GM18502 (cell line): Measurements from ENCODE around the gene PCDHGA8.
"Not testable (repeated sequence)": the region's sequence is repeated elsewhere in the genome, so short reads cannot be mapped to it uniquely, and the experiment has no call there.

Experiments used
- ATAC-seq: cut with Tn5 transposase; IDR thresholded peaks from one replicate; pipeline ENCODE4 v1.9.1; 2021; ENCODE audit warnings: mild to moderate bottlenecking; ENCODE audit not compliant: unreplicated experiment, poor library complexity

PCDHGA8 gene

DNA sequence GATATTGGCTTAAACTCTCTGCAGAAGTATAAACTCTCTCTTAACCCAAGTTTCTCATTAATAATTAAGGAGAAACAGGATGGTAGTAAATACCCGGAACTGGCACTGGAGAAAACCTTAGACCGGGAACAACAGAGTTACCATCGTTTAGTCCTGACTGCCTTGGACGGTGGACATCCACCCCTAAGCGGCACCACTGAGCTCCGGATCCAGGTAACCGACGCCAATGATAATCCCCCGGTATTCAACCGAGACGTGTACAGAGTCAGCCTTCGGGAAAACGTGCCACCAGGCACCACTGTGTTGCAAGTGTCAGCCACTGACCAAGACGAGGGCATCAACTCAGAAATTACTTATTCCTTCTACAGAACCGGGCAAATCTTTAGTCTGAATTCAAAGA is 6.2 kb downstream of the PCDHGA8 start:
- ATAC-seq, result no peak

DNA sequence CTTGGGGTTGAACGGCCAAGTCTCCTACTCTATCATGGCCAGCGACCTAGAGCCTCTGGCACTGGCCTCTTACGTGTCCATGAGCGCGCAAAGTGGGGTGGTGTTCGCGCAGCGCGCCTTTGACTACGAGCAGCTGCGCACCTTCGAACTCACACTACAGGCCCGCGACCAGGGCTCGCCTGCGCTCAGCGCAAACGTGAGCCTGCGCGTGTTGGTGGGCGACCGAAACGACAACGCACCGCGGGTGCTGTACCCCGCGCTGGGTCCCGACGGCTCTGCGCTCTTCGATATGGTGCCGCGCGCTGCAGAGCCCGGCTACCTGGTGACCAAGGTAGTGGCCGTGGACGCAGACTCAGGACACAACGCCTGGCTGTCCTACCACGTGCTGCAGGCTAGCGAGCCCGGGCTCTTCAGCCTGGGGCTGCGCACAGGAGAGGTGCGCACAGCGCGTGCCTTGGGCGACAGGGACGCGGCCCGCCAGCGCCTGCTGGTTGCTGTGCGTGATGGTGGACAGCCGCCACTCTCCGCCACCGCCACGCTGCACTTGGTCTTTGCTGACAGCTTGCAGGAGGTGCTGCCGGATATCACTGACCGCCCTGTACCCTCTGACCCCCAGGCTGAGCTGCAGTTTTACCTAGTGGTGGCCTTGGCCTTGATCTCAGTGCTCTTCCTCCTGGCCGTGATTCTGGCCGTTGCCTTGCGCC is 7.3 kb downstream of the PCDHGA8 start:
- ATAC-seq, result no peak

DNA sequence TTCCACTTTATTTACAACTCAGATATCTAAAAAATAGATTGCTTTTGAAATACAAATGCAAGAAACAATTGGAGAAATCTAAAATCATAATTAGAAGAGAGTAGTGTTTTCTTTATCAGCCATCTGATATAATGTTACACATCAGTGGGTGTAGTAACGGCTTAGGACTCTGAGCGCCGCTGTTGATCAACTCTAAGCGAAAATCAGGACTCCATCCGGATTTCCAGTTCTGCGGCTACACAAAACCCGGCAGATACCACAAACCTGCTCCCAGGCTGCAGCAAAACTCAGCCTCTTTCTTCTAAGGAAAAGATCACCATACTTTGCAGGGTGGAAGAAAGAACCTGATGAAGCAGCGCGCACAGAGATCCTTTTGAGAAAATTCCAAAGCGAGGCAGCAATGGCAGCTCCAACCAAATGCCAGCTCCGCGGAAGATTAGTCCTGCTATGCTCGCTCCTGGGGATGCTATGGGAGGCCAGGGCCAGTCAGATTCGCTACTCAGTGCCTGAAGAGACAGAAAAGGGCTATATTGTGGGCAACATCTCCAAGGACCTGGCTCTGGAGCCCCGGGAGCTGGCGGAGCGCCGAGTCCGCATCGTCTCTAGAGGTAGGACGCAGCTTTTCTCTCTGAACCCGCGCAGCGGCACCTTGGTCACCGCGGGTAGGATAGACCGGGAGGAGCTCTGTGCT is 10.3 kb downstream of the PCDHGA8 start, which contains the start of gene PCDHGA9:
Gene PCDHGA9, plus strand, starts transcription at position 226 of the 691 bp plus-strand sequence. Its CDS starts 175 bp downstream, at position 401.
- ATAC-seq, result no peak

DNA sequence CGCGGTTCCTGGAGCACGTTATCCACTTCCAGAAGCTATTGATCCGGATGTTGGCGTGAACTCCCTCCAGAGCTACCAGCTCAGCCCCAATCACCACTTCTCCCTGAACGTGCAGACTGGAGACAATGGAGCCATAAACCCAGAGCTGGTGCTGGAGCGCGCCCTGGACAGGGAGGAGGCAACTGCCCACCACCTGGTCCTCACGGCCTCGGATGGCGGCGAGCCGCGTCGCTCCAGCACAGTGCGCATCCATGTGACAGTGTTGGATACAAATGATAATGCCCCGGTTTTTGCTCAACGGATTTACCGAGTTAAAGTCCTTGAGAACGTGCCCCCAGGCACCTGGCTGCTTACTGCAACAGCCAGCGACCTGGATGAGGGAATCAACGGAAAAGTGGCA is 11.0 kb downstream of the PCDHGA8 start:
- ATAC-seq, result no peak

DNA sequence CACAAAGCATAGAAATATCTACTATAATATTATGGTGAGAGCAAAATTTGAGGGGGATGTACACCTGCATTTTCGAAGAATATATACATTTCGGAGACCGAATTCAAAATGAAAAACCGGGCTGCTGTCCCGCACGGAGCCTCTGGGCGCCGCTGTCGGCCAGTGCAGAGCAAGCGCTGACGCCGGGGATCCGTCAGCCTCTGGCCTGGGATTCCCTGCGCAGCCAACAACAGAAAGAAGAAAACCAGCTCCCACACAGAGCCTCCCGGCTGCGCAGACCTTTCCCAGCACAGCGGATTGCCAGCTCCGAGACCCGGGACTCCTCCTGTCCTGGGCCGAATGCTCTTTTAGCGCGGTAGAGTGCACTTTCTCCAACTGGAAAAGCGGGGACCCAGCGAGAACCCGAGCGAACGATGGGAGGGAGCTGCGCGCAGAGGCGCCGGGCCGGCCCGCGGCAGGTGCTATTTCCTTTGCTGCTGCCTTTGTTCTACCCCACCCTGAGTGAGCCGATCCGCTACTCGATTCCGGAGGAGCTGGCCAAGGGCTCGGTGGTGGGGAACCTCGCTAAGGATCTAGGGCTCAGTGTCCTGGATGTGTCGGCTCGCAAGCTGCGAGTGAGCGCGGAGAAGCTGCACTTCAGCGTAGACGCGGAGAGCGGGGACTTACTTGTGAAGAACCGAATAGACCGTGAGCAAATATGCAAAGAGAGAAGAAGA is 15.5 kb downstream of the PCDHGA8 start, which contains the start of gene PCDHGB6:
Gene PCDHGB6, plus strand, starts transcription at position 232 of the 716 bp plus-strand sequence. Its CDS starts 182 bp downstream, at position 414.
- ATAC-seq, result peak; percentile 86

DNA sequence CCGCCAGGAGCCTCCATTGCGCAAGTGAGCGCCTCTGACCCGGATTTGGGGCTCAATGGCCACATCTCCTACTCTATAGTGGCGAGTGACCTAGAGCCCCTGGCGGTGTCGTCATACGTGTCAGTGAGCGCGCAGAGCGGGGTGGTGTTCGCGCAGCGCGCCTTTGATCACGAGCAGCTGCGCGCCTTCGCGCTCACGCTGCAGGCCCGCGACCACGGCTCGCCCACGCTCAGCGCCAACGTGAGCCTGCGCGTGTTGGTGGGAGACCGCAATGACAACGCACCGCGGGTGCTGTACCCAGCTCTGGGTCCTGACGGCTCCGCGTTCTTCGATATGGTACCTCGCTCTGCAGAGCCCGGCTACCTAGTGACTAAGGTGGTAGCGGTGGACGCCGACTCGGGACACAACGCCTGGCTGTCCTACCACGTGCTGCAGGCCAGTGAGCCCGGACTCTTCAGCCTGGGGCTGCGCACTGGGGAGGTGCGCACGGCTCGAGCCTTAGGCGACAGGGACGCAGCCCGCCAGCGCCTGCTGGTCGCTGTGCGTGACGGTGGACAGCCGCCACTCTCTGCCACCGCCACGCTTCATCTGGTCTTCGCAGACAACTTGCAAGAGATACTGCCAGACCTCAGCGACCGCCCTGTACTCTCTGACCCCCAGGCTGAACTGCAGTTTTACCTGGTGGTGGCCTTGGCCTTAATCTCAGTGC is 17.3 kb downstream of the PCDHGA8 start:
- no peak for ATAC-seq

DNA sequence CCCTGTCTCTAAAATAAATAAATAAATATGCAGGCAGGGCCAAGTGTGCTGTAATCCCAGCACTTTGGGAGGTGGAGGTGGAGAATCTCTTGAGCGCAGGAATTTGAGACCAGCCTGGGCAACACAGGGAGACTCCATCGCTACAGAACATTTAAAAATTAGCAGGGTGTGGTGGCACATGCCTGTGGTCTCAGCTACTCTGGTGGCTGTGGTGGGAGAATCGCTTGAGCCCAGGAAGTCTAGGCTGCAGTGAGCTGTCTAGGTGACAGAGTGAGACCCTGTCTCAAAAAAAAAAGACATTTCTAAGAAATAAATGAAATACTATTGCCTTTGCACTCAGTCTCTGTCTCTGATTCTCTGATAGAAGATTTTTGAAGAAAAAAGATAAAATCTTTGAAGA is 19.1 kb downstream of the PCDHGA8 start:
- no peak for ATAC-seq

DNA sequence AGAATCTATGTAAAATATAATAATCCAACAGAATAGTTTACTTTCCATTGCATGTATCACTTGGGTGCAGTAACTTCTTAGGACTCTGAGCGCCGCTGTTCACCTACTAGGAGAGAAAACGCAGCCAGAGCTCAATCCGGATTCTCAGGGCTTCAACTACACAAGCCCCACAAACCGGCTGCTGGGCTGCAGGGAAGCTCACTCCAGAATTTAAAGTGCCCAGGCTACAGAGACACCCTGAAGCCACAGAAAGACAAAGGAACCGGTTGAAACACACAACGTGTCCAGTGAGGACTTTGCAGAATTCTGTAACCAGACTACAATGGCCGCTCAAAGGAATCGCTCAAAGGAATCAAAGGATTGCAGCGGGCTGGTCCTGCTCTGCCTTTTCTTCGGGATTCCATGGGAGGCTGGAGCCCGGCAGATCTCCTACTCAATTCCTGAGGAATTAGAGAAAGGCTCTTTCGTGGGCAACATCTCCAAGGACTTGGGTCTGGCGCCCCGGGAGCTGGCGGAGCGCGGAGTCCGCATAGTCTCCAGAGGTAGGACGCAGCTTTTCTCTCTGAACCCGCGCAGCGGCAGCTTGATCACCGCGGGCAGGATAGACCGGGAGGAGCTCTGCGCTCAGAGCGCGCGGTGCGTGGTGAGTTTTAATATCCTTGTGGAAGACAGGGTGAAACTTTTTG is 20.6 kb downstream of the PCDHGA8 start, which contains the start of gene PCDHGA10:
Gene PCDHGA10, plus strand, starts transcription at position 134 of the 686 bp plus-strand sequence. Its CDS starts 189 bp downstream, at position 323.
- peak; percentile 77 for ATAC-seq

DNA sequence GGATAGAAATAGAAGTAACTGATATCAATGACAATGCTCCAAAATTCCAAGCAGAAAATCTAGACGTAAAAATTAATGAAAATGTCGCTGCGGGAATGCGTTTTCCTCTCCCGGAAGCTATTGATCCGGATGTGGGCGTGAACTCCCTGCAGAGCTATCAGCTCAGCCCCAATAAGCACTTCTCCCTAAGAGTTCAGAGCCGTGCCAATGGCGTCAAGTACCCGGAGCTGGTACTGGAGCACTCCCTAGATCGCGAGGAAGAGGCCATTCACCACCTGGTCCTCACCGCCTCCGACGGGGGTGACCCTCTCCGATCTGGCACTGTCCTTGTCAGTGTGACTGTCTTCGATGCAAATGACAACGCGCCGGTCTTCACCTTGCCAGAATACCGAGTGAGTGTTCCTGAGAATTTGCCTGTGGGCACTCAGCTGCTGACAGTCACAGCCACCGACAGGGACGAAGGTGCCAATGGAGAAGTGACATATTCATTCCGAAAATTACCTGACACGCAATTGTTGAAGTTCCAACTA is 21.2 kb downstream of the PCDHGA8 start:
- ATAC-seq, result peak; percentile 36

DNA sequence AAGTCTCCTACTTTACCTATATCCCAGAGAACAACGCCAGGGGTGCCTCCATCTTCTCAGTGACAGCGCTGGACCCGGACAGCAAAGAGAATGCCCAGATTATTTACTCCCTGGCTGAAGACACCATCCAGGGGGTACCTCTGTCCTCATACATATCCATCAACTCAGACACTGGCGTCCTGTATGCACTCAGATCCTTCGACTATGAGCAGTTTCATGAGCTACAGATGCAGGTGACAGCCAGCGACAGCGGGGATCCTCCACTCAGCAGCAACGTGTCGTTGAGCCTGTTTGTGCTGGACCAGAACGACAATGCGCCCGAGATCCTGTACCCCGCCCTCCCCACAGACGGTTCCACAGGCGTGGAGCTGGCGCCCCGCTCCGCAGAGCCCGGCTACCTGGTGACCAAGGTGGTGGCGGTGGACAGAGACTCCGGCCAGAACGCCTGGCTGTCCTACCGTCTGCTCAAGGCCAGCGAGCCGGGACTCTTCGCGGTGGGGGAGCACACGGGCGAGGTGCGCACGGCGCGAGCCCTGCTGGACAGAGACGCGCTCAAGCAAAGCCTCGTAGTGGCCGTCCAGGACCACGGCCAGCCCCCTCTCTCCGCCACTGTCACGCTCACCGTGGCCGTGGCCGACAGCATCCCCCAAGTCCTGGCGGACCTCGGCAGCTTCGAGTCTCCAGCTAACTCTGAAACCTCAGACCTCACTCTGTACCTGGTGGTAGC is 22.3 kb downstream of the PCDHGA8 start:
- ATAC-seq, result not testable (repeated sequence)

DNA sequence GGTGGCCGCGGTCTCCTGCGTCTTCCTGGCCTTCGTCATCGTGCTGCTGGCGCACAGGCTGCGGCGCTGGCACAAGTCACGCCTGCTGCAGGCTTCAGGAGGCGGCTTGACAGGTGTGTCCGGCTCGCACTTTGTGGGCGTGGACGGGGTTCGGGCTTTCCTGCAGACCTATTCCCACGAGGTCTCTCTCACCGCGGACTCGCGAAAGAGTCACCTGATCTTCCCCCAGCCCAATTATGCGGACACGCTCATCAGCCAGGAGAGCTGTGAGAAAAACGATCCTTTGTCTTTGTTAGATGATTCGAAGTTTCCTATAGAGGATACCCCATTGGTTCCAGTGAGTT is 22.8 kb downstream of the PCDHGA8 start:
- ATAC-seq, result not testable (repeated sequence)

DNA sequence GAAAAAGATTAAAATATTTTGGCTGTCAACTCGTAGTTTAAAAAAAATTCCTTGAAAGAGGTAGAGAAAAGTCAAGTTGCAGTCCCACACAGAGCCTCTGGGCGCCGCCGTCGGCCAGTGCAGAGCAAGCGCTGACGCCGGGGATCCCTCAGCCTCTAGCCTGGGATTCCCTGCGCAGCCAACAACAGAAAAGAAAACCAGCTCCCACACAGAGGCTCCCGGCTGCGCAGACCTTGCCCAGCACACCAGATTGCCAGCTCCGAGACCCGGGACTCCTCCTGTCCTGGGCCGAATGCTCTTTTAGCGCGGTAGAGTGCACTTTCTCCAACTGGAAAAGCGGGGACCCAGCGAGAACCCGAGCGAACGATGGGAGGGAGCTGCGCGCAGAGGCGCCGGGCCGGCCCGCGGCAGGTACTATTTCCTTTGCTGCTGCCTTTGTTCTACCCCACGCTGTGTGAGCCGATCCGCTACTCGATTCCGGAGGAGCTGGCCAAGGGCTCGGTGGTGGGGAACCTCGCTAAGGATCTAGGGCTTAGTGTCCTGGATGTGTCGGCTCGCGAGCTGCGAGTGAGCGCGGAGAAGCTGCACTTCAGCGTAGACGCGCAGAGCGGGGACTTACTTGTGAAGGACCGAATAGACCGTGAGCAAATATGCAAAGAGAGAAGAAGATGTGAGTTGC is 25.2 kb downstream of the PCDHGA8 start, which contains the start of gene PCDHGB7:
Gene PCDHGB7, plus strand, starts transcription at position 184 of the 679 bp plus-strand sequence. Its CDS starts 183 bp downstream, at position 367.
- peak; percentile 73 for ATAC-seq

DNA sequence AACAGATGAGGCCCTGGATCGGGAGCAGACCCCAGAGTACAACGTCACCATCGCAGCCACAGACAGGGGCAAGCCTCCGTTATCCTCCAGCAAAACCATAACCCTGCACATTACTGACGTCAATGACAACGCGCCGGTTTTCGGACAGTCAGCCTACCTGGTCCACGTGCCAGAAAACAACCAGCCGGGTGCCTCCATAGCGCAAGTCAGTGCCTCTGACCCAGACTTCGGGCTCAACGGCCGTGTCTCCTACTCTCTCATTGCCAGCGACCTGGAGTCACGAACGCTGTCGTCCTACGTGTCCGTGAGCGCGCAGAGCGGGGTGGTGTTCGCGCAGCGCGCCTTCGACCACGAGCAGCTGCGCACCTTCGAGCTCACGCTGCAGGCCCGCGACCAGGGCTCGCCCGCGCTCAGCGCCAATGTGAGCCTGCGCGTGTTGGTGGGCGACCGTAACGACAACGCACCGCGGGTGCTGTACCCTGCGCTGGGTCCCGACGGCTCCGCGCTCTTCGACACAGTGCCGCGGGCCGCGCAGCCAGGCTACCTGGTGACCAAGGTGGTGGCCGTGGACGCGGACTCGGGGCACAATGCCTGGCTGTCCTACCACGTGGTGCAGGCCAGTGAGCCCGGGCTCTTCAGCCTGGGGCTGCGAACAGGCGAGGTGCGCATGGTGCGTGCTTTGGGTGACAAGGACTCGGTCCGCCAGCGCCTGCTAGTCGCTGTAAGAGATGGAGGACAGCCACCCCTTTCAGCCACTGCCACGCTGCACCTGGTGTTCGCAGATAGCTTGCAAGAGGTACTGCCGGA is 26.8 kb downstream of the PCDHGA8 start:
- ATAC-seq, result no peak

DNA sequence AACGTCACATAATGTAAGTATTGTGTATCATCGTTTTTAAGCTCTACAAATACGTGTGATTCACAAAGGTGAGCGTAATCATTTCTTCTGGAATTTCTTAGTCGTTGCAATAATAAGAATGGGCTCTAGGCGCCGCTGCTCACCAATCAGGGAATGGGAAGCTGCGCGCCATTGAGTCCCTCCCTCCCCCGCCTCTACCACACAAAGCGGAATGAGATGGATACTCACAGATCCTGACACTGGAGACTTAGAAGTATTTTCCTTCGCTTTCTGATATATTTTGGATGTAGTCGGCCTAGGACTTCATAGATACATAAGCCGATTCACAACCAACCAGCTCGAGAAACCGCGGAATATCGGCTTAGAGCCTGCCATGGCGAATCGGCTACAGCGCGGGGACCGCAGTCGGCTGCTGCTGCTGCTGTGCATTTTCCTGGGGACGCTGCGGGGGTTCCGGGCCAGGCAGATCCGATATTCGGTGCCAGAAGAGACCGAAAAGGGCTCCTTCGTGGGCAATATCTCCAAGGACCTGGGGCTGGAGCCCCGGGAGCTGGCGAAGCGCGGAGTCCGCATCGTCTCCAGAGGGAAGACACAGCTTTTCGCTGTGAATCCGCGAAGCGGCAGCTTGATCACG is 28.5 kb downstream of the PCDHGA8 start, which contains the start of gene PCDHGA11:
Gene PCDHGA11, plus strand, starts transcription at position 197 of the 634 bp plus-strand sequence. Its CDS starts 177 bp downstream, at position 374.
- peak; percentile 41 for ATAC-seq

DNA sequence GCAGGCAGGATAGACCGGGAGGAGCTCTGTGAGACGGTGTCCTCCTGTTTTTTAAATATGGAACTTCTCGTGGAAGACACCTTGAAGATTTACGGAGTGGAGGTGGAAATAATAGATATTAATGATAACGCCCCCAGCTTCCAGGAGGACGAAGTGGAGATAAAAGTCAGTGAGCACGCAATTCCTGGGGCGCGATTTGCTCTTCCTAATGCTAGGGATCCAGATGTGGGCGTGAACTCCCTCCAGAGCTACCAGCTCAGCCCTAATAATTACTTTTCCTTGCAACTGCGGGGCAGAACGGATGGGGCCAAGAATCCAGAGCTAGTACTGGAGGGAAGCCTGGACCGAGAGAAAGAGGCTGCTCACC is 29.0 kb downstream of the PCDHGA8 start:
- ATAC-seq, result no peak

DNA sequence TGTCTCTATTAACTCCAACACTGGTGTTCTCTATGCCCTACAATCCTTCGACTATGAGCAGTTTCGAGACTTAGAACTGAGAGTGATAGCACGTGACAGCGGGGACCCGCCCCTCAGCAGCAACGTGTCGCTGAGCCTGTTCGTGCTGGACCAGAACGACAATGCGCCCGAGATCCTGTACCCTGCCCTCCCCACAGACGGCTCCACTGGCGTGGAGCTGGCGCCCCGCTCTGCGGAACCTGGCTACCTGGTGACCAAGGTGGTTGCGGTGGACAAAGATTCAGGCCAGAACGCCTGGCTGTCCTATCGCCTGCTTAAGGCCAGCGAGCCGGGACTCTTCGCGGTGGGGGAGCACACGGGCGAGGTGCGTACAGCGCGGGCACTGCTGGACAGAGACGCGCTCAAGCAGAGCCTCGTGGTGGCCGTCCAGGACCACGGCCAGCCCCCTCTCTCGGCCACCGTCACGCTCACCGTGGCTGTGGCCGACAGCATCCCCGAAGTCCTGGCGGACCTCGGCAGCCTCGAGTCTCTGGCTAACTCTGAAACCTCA is 30.4 kb downstream of the PCDHGA8 start:
- ATAC-seq, result no peak
